Transverse colon (tissue), 4 donors: ENCODE results near the gene REN. TPM values are rescaled to one million over a fixed set of nuclear protein-coding genes. Genes with fewer than 3 reads are reported as not detected.

Experiments
- DNase-seq: peaks from one replicate; pipeline ENCODE4 v3.0.0-alpha.2; 2019
- H3K27ac ChIP-seq, 4 donors: fragments of 200-600 bp; sonication (generic); 2 replicates each; pipeline ENCODE4 v1.5.1; 2016 to 2018; ENCODE audit warnings: inconsistent platforms in 4 of 4
- H3K27me3 ChIP-seq: fragments of 200-600 bp; sonication (generic); 2 replicates; pipeline ENCODE4 v1.5.1; 2017; ENCODE audit warnings: inconsistent platforms
- H3K36me3 ChIP-seq, 4 donors: fragments of 200-600 bp; sonication (generic); 2 replicates each; pipeline ENCODE4 v1.5.1; 2017 to 2019; ENCODE audit warnings: inconsistent platforms in 4 of 4
- H3K4me1 ChIP-seq, 4 donors: fragments of 200-600 bp; sonication (generic); 2 replicates each; pipeline ENCODE4 v1.5.1; 2017 to 2020; ENCODE audit warnings: inconsistent platforms in 4 of 4
- H3K4me3 ChIP-seq, 4 donors: fragments of 200-600 bp; sonication (generic); 1 replicate in 1 of 4; 2 replicates in 3 of 4; pipeline versions ENCODE4 v1.5.1 to v1.6.1; 2017 to 2019; ENCODE audit warnings: inconsistent platforms in 4 of 4
- H3K9me3 ChIP-seq, 2 donors: fragments of 200-600 bp; sonication (generic); 2 replicates each; pipeline ENCODE4 v1.5.1; 2017 to 2019; ENCODE audit warnings: inconsistent platforms in 2 of 2
- CTCF ChIP-seq, 5 experiments: fragments of 200-600 bp in 3 of 5; fragments of 450-650 bp in 2 of 5; sonication (generic) in 3 of 5; IDR thresholded peaks; 1 replicate in 2 of 5; 2 replicates in 3 of 5; pipeline ENCODE4 v1.5.1; 2016 to 2017; ENCODE audit warnings: antibody characterized with exemption in 5 of 5, inconsistent platforms in 3 of 5, mild to moderate bottlenecking in 2 of 5, moderate library complexity in 1 of 5
- EP300 ChIP-seq: sonication (generic); formaldehyde crosslinking; IDR thresholded peaks from one replicate; pipeline ENCODE4 v1.6.1; 2017; ENCODE audit warnings: antibody characterized with exemption, low read depth
- POLR2A ChIP-seq: fragments of 450-650 bp; IDR thresholded peaks from one replicate; pipeline ENCODE4 v1.6.1; 2016; ENCODE audit warnings: antibody characterized with exemption, mild to moderate bottlenecking, moderate library complexity
- POLR2AphosphoS5 ChIP-seq, 3 donors: sonication (generic); formaldehyde crosslinking; IDR thresholded peaks; one replicate each; pipeline ENCODE4 v1.6.1; 2016; ENCODE audit warnings: antibody characterized with exemption in 3 of 3
- WGBS, 2 donors: methylation state at CpG; one replicate each; pipeline ENCODE4 v1.1.5; 2018; ENCODE audit warnings: low coverage in 1 of 2; 5-methylcytosine and 5-hydroxymethylcytosine counted together
- in situ Hi-C, 4 donors: fragments of 200-750 bp; cut with MboI; loops; one replicate each; pipeline versions ENCODE4 v1.15.0 to v1.15.1; 2017; ENCODE audit warnings: low sequenced_read_pairs in 3 of 4, low pct_ligation_motif_present in 1 of 4, low pct_unique_long_range_greater_than_20kb in 1 of 4
- intact Hi-C: fragments of 100-400 bp; cut with DNase I; formaldehyde crosslinking; loops from one replicate; pipeline ENCODE4 v1.15.1; 2023; ENCODE audit warnings: low total_unique reads
- total RNA-seq, 4 donors: library from RNA; depleted of rRNA; stranded (reverse); fragments of >200 nt; gene quantifications; one replicate each; pipeline ENCODE4 v1.1.0, GENCODE V29; 2016

Gene REN
- total RNA-seq, 4 donors from 2014 or later, result 2.7 TPM; not detected in 3

- H3K4me1 ChIP-seq, result no peaks in the 10 kb centered on the region
- no peaks in the 10 kb centered on the region for H3K36me3 ChIP-seq
- H3K27ac ChIP-seq, result no peak overlapping the region
- in situ Hi-C loops, result no loop called here
- no peaks in the 10 kb centered on the region for H3K9me3 ChIP-seq
- H3K27me3 ChIP-seq, result no peaks in the 10 kb centered on the region
- 72 to 76% methylated on average over 4 to 5 of the region's 5 CpGs for WGBS, 2 donors
- no peak for TF ChIP-seq POLR2A
- TF ChIP-seq EP300, result no peak
- no peak for TF ChIP-seq CTCF (IDR thresholded peaks at IDR 0.05)
- no peak for TF ChIP-seq POLR2AphosphoS5 (IDR thresholded peaks at IDR 0.05)
- intact Hi-C loops, result no loop called here
- no peak overlapping the region for H3K4me3 ChIP-seq
- DNase-seq, result no peak
These were observed 23.8 kb downstream of the REN start for GRCh38 chr1:204142032-204142974.

GRCh38 chr1:204141131-204141530 lies 25.0 kb downstream of the REN start:
- no peak for TF ChIP-seq CTCF (IDR thresholded peaks at IDR 0.05)
- TF ChIP-seq EP300, result no peak
- TF ChIP-seq POLR2A, result no peak
- TF ChIP-seq POLR2AphosphoS5 (IDR thresholded peaks at IDR 0.05), result no peak

GRCh38 chr1:204139952-204140351 lies 26.2 kb downstream of the REN start:
- Histone ChIP-seq H3K27ac (no peak overlapping the region), H3K4me1 (no peaks in the 10 kb centered on the region), H3K27me3 (no peaks in the 10 kb centered on the region), H3K4me3 (no peak overlapping the region), H3K9me3 (no peaks in the 10 kb centered on the region), H3K36me3 (no peaks in the 10 kb centered on the region)
- intact Hi-C loops, result no loop called here
- in situ Hi-C loops, result no loop called here
- TF ChIP-seq POLR2A (no peak), EP300 (no peak), POLR2AphosphoS5 (IDR thresholded peaks at IDR 0.05) (no peak), CTCF (IDR thresholded peaks at IDR 0.05) (no peak)
- no peak for DNase-seq
- WGBS, 2 donors, result 94% methylated on average over 6 of the region's 6 CpGs; no CpG with 5 or more reads in 1 of the 2 donors

More at GRCh38 chr1:204141131-204141530, 25.0 kb downstream of the REN start:
- Histone ChIP-seq H3K27ac (no peak overlapping the region), H3K4me3 (no peak overlapping the region), H3K9me3 (no peaks in the 10 kb centered on the region), H3K27me3 (no peaks in the 10 kb centered on the region), H3K4me1 (no peaks in the 10 kb centered on the region), H3K36me3 (no peaks in the 10 kb centered on the region)
- intact Hi-C loops, result no loop called here
- in situ Hi-C loops, result no loop called here
- WGBS, 2 donors, result 89% methylated on average over 3 of the region's 3 CpGs; no CpG with 5 or more reads in 1 of the 2 donors
- DNase-seq, result no peak

GRCh38 chr1:204139088-204139487 lies 27.0 kb downstream of the REN start:
- TF ChIP-seq EP300 (no peak), POLR2AphosphoS5 (IDR thresholded peaks at IDR 0.05) (no peak), POLR2A (no peak)
- H3K4me1 ChIP-seq, result no peaks in the 10 kb centered on the region
- H3K27ac ChIP-seq, result no peak overlapping the region
- H3K9me3 ChIP-seq, result no peaks in the 10 kb centered on the region
- no peak overlapping the region for H3K4me3 ChIP-seq
- DNase-seq, result no peak
- H3K27me3 ChIP-seq, result no peaks in the 10 kb centered on the region
- H3K36me3 ChIP-seq, result no peaks in the 10 kb centered on the region
- in situ Hi-C loops (no loop called here), intact Hi-C loops (no loop called here)
- WGBS, 2 donors, result 97% methylated on average over 2 of the region's 2 CpGs; no CpG with 5 or more reads in 1 of the 2 donors
